Activated CD4-positive, alpha-beta T cell treated with anti-CD3 and anti-CD28 coated beads for 1 hour (primary cell): ENCODE measurements around the gene STARD10.

Experiments used
- DNase-seq: peaks from one replicate; pipeline ENCODE4 v3.0.0-alpha.2; 2020

The STARD10 gene

DNA sequence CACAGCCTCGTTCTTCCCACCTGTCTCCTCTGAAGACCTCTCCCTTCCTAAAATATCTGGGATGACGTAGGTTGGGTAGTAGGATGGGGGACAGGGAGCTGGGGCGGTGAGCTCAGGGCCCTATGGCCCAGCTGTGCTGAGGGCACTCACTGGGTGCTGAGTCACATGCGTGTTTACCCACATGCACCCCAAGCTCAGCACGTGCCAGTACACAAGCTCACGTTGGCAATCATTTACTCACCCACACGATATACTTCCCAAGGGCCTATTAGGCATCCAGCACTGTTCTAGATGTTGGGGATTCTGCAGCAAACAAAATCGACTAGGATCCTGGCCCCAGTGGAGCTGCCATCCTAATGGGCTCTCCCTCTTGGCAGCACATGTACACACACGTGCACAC lies 70.3 kb downstream of the STARD10 start:
- no peak for DNase-seq

- peak; percentile 74 for DNase-seq
Measured at GRCh38 chr11:72722050-72722748, 71.6 kb downstream of the STARD10 start.

GRCh38 chr11:72721689-72722049 lies 72.2 kb downstream of the STARD10 start:
- no peak for DNase-seq

- DNase-seq = no peak
Measured at GRCh38 chr11:72721276-72721675, 72.6 kb downstream of the STARD10 start.

DNA sequence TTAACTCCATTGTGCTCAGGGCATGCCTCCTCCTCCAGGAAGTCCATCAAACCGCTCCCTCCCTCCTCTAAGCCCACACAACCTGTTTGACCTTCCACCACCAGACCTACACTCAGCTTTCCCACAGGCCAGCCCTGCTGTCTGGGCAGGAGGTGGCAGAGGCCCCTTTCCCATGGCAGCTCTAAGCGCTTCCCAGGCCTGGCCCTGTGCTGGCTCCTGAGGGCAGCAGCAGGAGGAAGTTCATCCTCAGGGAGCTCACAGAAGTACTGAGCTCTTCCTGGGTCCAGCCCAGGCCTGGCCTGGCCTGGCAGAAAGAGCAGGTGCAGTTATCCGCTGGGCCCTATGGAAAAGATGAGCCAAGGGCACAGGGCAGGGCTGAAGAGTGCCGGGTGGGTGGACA lies 73.1 kb downstream of the STARD10 start:
- DNase-seq = no peak

GRCh38 chr11:72720047-72720446 lies 73.8 kb downstream of the STARD10 start:
- DNase-seq = no peak

- no peak for DNase-seq
Measured at GRCh38 chr11:72719551-72719950, 74.3 kb downstream of the STARD10 start.

DNA sequence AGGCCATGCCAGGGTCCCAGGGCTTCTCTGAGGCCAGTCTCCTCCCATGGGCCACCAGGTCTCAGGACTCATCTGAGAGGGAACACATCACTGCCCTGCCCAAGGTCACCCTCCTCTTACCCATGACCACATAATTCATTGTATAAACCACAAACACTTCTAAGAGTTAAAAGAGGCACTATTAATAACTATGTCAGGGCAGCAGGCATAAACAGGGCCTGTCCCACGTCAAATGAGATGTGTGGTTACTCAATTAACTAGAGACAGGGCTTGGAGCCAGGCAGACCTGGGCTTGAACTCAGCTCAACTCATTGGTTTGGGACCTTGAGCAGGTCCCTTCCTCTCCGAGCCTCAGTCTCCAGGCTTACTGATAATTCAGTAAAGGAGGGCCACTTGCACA lies 74.7 kb downstream of the STARD10 start:
- DNase-seq = no peak

GRCh38 chr11:72718101-72718501 lies 75.7 kb downstream of the STARD10 start:
- no peak for DNase-seq

GRCh38 chr11:72716788-72717435 lies 76.9 kb downstream of the STARD10 start:
- no peak for DNase-seq

DNA sequence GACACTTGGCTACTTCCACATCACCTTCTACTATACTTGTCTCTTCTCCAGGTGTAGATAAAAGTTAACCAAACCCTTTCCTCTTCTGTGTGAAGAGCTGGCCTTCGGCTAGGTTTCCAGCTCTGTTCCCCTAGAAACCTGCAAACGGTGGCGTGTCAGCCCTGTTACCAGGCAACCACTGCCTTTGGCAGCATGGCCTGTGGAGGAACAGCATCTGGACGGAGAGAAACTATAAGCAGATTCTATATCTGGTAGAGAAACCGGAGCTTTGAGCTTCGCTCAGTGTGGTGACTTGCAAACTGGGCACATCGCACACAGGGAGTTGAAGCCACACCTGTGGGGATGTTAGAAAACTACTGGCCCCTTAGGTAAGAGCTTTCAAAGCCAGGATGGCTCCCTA lies 77.6 kb downstream of the STARD10 start:
- DNase-seq = no peak

GRCh38 chr11:72712841-72713240 lies 81.0 kb downstream of the STARD10 start:
- no peak for DNase-seq

- DNase-seq = no peak
Measured at GRCh38 chr11:72712168-72712751, 81.6 kb downstream of the STARD10 start.

DNA sequence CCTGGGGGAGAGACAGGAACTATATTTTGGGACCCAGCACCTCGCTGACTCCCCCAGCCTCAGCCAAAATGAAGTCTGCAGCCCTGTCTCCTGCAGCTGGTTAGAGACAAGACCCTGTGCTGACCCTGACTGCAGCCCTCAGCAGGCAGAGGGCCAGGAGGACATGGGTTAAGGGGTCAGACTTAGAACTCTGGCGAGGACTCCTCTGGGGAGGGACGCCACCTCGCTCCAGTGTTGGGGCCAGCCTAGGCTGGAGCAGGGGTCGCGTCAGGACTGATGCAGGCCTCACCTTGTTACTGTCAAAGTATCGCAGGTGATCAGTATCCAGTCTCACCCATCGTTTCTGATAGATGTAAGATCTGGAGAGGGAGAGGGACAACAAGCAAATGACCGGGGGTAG lies 82.7 kb downstream of the STARD10 start:
- no peak for DNase-seq

- DNase-seq = no peak
Measured at GRCh38 chr11:72710278-72710677, 83.6 kb downstream of the STARD10 start.

GRCh38 chr11:72709478-72710238 lies 84.2 kb downstream of the STARD10 start:
- DNase-seq = no peak

DNA sequence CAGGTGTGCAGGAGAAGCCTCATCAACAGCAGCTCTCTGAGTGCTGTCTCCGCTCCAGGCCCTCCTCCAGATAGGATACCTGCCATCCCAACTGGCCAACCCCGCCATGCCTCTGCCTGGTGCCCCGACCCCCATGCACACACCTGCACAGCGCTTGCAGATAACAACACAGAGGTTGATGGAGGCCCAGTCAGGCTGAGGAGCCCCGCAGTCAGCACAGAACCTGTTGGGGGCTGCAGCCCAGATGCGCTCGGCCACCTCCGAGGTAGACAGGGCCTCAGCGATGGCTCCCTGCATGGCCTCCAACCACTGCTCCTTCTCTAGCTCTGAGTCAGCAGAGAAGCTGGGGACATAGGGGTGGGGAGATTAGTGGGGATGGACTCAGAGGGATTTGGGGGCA lies 86.8 kb downstream of the STARD10 start:
- DNase-seq = no peak

GRCh38 chr11:72706579-72706978 lies 87.3 kb downstream of the STARD10 start:
- no peak for DNase-seq

GRCh38 chr11:72705442-72706365 lies 88.1 kb downstream of the STARD10 start:
- DNase-seq = no peak

- no peak for DNase-seq
Measured at GRCh38 chr11:72704783-72705265, 89.0 kb downstream of the STARD10 start.
